GM18508 (cell line): ENCODE measurements around the gene AHNAK.
"Not testable (repeated sequence)": the region's sequence is repeated elsewhere in the genome, so short reads cannot be mapped to it uniquely, and the experiment has no call there.

ENCODE experiments used
- ATAC-seq: cut with Tn5 transposase; IDR thresholded peaks from one replicate; pipeline ENCODE4 v1.9.1; 2021; ENCODE audit warnings: moderate number of reproducible peaks; ENCODE audit not compliant: insufficient read depth, unreplicated experiment

The AHNAK gene

DNA sequence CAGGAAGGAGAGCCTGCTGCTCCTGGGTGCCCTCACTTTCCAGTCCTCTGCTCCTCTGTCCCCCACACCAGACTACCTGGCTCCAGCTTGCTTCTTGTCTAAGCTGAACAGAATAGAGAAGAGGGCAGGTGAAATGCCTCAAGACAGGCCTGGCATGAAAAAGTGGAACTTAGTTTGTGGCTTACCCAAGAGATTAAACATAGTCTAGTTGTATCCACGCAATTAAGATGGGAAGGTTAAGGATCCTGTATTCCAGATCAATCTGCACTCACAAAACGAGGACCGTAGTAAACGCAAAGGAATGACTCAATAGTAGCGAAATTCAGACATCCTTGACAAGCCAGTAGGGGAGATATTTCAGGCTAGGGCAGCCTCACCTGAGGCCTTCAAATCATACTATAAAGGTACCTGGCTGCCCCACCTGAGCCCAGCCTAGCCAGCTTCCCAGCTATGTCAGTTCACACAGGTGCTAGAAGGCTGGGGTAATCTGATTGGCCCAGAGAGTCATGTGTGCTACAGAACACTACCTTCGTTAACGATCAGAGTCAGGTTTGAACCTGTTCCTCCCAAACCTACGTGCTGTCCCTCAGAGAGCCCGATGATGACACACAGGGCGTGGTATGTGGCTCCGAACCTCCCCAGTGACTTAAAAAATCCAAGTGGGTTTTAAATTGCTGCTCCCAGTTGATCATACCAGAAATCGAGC, 46.5 kb downstream of the AHNAK start:
- no peak for ATAC-seq

DNA sequence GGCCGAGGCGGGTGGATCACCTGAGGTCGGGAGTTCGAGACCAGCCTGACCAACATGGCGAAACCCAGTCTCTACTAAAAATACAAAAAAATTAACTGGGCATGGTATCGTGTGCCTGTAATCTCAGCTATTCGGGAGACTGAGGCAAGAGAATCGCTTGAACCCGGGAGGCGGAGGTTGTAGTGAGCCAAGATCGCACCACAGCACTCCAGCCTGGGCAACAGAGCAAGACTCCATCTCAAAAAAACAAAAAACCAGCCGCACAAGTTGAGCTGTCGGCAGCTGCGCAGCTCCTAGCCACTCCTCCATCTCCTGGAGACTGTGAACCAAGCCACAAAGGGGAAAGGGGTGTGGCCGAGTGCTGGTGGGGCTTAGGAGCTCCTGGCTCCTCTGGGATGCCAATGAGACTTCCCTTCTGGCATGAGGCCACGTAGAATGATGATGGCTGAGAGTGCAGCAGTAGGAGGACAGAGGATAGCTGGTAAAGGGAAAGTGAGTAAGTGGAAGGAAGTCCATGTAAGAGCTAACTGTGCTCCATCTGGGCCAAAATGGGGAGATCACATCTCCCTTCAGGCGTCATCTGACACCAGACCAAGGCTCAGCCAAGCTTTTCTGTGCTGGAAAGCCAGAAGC, 47.2 kb downstream of the AHNAK start:
- ATAC-seq: not testable (repeated sequence)

DNA sequence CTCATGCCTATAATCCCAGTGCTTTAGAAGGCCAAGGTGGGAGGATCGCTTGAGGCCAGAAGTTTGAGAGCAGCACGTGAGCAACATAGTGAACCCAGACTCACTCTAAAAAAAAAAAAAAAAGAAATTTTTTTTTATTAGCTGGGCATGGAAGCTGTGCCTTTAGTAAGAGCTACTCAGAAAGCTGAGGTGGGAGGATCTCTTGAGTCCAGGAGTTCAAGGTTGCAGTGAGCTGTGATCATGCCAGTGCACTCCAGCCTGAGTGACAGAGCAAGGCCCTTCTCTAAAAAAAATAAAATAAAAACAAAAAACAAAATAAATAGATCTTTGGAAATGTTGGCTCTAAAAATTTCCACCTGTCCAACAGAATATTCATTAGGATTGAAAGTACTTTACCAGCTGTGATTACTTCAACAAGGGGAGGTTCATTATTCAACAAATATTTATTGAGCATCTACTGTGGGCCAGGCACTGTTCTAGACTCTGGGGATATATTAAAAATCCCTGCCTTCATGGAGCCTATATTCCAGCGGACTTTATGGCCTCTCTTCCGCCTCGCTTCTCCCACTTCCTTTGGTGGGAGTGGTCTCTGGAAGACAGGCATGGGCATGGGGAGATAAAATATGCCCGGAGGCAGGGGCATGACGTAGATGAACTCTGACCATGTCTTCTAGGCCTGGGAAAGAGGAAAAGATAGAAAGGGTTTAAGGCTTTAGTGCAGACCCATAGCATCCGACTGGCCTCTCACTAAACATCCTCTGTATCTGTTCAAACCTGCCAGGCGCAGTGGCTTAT, 47.9 kb downstream of the AHNAK start:
- ATAC-seq: no peak

DNA sequence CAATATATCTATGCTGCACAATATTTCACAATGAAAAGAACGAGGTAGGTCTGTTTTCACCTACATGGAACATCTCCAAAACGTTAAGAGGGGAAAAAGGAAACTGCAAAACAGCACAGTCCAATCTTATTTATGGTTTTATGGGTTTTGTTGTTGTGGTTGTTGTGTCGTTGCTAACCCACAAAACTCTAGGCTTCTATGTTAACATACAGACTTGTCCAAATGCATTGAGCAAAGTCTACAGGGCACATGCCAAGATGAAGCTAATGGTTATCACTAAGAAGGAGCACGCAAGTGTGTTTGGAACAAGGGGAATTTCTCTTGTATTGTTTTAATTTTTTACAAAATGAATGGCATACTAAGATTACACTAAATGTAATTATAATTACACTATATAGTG, 48.6 kb downstream of the AHNAK start:
- ATAC-seq: no peak

DNA sequence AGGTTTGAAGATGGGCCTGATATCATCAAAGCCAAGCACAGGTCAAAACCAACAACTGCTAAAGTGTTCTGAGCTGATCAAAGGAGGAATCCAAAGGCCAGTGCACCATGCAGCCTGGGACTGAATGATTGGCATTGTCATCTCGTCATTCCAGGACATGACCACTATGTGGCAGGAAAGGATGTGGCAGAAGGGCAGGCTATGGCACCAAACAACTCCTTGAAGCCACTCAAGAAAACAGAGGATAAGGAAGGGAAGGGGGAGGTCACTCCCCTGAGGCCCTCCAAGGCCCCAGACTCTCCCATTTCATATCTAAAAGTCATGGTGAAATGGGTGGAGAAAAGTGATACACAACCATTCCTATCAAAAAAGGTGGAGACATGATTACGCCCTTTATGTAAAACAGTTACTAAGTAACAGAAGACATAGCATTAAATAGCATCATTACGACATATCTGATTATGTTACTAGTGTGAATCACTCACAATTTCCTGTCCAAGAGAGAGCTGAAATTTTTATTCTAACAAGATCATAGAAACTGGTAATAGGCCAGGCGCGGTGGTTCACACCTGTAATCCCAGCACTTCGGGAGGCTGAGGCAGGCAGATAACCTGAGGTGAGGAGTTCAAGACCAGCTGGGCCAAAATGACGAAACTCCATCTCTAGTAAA, 49.3 kb downstream of the AHNAK start:
- ATAC-seq: no peak

DNA sequence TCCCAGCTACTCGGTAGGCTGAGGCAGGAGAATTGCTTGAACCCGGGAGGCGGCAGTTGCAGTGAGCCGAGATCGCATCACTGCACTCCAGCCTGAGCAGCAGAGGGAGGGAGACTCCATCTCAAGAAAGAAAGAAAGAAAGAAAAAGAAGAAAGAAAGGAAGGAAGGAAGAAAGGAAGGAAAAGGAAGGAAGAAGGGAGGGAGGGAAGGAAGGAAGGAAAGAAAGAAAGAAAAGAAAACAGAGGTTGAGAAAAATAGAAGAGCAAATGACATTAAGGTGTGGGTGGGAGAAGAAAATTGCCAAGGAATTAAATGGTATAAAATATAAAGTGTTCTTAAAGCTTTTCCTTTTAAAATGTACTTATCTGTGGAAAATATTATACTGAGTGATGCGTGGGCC, 49.9 kb downstream of the AHNAK start:
- ATAC-seq: no peak

DNA sequence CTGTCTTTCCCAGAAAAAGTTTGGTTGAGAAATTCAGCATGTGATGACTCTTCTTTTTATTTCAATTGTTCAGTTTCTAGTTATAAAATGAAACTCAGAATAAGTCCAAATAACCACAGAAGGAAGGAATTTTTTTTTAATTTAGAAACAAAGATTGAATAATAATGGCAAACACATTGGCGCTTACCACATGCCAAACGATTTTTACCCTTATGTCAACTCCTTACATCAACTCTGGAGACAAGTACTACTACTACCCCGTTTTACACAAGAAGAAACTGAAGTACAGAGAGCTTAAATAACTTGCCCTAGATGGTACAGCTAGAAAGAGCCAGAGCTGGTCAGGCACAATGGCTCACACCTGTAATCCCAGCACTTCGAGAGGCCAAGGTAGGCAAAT, 52.4 kb downstream of the AHNAK start:
- no peak for ATAC-seq

DNA sequence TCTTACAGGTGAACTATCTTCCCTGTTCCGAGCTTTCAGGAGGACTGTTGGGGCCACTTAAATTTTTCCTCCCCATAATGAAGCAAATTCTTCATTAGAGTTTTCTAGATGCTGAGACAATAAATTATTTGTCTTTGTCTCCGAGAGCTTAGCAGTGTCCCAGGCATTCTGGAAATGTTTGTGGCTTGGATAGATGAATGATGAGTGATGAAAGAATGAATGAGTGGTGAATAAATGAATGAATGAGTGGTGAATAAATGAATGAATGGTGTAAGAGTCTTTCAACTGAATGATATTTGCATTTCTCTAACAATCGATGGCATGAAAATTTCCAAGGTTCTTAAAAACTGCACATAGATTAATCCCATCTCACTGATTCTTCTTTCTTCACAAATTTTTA, 52.8 kb downstream of the AHNAK start:
- no peak for ATAC-seq

DNA sequence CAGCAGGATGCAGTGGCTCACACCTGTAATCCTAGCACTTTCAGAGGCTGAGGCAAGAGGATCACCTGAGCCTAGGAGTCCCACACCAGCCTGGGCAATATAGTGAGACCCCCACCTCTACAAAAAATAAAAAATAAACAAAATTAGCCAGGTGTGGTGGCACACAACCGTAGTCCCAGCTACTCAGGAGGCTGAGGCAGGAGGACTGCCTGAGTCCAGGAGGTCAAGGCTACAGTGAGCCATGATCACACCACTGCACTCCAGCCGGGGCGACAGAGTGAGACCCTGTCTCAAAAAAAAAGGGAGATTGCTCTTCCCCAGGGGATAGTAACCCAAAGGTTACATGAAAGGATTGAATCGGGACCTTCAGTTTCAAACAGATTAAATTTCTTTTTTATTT, 54.0 kb downstream of the AHNAK start:
- no peak for ATAC-seq

DNA sequence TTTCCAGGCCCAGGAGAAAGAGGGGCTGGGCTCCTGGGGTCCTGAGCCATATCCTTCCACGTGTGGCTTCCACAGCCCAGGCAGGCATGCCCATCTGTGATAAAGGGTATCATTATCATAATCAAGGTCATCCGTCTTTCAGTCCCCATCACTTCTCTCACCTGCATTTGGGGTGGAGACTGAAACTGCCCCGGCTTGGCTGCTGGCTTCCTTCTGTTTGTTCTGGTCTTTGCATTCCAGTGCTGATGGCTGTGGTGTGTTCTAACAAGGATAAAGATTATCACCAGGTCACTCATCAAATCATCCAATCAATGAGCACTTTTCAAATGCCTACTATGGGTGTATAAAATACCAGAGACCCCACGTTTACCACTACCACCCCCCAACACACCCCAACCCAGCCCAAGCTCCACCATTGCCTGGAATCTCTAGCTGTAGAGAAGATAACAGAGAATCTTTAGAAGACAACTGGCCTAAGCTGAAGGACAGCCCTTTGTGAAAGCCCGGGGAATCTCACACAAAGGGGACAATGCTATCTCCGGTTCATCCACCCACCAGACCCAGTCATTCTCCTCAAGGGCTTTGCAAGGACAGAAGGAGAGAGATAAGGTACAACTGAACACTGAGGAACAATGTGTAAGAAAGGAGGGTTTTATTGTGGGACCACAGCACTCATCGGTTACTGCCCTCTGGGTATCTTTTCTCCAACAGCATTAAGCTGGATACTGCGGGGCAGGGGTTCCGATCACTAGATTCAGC, 54.9 kb downstream of the AHNAK start:
- ATAC-seq: no peak

DNA sequence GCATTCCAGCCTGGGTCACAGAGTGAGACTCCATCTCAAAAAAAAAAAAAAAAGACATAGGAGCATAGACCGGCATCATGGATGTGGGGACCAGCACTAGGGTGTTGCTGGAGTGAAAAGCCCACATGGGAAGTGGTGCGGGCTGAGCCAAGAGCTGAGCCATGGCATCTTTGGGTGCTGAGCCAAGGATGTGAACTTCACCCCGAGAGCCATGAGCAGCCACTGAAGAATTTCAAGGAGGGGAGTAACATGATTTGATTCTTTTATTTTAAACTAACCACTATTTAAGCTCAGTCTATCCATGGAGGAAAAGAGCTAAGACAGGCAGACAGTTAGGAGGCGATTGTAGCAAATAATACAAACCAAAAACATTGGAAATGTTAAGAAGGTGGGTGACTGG, 57.4 kb downstream of the AHNAK start:
- ATAC-seq: no peak

DNA sequence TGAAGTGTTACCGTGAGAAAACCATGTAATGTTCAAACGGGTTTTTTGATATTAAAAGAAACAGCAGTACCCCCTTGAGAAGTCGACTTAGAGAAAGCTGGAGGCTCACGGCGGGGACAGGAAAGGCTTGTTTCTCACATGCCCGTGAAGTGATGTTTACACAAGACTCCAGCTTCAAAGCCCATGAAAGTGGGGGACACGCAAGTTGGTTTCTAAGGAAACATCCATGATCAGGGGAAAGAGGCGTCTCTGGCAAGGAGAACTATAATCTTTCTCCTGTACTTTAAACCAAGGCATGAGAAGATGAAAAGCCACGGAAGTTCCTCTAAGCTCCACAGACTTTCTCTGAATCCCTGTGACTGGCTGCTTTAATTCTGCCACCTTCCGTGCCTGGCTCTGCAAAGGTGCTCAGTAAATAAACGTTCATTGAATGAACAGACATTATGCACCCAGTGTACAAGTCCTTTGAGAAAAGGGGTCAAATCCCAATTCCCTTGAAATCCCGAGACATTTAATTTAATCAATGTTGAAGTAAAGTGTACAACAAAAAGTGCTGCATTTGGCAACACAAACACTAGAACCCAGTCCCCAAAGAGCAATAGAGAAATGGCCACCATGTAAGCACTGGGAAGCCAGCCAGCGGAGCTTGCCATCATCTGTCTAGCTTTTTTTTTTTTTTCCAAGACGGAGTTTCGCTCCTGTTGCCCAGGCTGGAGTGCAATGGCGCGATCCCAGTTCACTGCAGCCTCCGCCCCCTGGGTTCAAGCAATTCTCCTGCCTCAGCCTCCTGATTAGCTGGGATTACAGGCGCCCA, 58.7 kb downstream of the AHNAK start:
- ATAC-seq: no peak

DNA sequence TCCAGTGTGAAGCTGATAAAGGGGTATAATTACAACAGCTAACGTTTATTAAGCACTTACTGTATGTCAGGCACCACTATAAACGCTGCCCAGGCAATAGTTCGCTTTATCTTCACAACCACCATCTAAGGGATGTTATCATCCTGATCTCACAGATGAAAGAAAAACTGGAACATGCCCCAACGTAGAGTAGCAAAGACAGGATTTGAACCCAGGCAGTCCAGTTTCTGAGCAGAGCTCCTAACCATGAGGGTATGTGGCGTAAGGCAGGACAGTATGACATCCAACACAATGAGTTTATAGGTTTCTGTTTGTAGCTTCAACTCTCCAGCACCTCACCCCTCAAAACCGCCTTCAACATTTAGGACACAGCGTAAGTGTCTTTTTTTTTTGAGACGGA, 59.5 kb downstream of the AHNAK start:
- no peak for ATAC-seq

DNA sequence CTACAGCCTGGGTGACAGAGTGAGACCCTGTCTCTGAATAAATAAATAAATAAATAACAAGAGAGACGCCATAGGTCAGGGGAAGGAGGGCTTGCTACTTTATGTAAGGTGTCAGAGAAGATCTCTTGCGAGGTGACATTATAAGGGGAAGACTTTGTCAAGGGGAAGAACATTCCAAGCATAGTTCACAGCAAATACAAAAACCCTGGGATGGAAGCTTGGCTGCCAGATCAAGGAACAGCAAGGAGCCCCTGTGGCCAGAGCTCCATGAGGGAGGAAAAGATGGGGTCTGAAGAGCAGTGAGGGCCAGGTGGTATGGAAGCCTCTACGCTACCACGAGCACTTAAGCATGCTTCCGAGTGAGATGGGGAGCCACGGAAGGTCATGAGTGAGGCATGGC, 62.3 kb downstream of the AHNAK start:
- ATAC-seq: no peak

DNA sequence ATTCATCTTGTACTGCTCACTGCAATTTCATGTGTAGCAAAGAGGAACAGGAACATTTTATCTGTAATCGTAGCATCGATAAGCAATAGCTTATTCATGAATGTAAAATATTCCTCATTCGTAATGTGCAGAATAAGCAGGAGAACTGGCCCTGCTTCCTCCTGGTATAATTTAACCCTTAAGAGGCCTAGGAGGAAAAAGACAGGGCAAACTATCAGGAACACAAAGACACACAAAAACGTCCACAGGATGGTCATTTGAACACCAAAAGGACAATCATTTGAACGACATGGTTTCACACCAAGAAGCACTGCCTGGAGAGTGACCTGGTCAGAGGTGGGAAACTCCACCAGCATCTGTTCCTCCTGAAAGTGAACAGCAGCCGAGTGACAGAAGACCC, 63.9 kb downstream of the AHNAK start:
- ATAC-seq: no peak

DNA sequence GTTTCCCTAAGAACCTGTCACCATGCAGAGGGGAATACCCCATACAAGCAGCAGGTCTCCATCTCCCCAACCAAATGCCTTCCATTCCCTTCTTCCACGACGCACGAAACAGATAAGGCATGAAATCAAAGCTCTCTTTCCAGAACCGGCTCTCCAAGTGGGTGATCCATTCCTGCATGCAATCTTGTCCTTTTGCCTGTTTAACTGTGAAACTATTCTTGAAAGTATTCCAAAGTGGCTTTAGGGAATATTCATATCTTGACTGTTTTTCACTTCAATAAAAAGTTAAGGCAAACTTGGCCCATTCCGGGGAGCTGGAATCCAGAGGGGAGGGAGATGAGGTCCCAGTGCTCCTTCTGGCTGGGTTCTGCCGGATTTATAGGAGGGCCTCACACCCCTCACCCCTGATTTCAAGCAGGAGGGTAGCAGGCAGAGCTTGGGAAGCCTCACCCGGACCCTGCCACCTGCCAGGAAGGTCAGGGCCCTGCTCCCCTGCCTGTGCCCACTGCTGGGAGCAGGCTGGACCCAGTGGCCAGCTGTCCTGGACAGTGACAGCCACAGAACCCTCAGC, 66.9 kb downstream of the AHNAK start:
- no peak for ATAC-seq

DNA sequence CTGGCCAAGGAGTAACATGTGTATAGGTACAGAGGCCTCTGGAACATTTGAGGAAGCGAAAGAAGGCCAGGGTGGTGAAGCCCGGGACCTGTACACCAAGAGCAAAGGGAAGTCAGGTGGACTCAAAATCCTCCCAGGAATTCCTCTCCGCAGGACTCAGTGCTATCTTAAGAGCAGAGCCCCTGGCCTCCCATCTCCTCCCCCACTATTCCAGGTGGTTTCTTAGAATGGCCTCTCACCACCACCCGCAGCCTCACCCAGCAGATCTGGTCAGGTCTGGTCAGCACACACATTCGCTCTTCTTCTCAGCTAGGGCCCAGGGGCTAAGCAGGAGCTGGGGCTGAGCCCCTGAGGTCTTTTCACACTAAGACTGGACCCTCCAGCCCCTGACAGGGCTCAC, 68.7 kb downstream of the AHNAK start:
- no peak for ATAC-seq

DNA sequence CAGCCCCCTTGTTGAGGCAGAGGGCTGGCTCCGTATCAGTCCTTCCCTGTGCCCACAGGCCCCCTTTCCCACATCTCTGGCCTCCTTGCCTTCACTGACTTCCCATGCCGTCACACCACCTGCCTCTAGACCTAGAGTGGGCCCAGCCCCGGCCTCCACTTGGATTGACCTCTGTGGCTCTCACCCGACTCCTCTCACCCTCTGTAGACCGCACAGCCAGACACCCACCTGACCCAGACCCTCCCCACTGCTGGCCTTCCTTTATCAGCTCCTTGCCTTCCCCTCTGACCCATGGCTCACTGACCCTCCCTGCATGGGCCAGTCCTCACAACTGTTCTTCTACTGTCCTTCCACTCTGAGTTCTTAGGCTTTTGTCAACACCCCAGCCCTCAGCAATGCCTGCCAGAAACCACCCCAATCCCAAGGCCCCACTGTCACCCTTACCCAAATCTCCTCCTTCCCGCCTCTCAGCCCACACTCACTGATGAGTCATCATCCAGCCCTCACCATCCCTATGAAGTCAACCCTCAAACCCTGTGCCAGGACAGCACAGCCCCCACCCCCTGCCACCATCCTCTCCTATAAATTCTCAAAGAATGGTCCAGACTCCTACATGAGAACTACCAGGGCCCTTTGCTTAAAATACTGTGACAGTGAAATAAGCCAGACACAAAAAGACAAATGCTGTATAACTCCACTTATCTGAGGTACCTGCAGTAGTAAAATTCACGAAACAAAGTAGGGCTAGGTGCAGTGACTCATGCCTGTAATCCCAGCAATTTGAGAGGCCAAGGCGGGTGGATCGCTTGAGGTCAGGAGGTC, 74.3 kb downstream of the AHNAK start:
- no peak for ATAC-seq
